ENCODE measurements around the gene OSBPL1A. TPM values are rescaled to one million over a fixed set of nuclear protein-coding genes. Genes with fewer than 3 reads are reported as not detected.

Gene OSBPL1A
- total and polyA plus RNA-seq, 2 of the 8 experiments (the other 6 are each of a cell fraction or from before 2014, with no cell fraction given) = 53.2 to 74.9 TPM

- TF ChIP-seq TEAD4 (IDR thresholded peaks at IDR 0.05; ENCODE audit: low read depth, low read length) (no peak), KDM5A (IDR thresholded peaks at IDR 0.05; ENCODE audit: low read length) (no peak), CHD7 (IDR thresholded peaks at IDR 0.05; ENCODE audit: insufficient replicate concordance, low read length) (no peak), SP2 (IDR thresholded peaks at IDR 0.05; ENCODE audit: low read length) (no peak), JUN (IDR thresholded peaks at IDR 0.05; ENCODE audit: low read depth, low read length) (no peak), SP4 (IDR thresholded peaks at IDR 0.05; ENCODE audit: low read length) (no peak), TCF12 (IDR thresholded peaks at IDR 0.05; ENCODE audit: low read depth, low read length) (no peak), BACH1 (IDR thresholded peaks at IDR 0.05; ENCODE audit: low read length) (no peak), RNF2 (IDR thresholded peaks at IDR 0.05; ENCODE audit: borderline replicate concordance, low read depth, low read length, missing control alignments, poor library complexity, severe bottlenecking) (no peak)
These were observed 282.6 kb downstream of the OSBPL1A start (continued) for GRCh38 chr18:24114924-24115549.
